ENCODE measurements around the gene TMEM218.

The TMEM218 gene

GRCh38 chr11:125155767-125156166, 44.3 kb upstream of the TMEM218 start (continued):
- TF ChIP-seq CREB5 (CRISPR knock-in tag; IDR thresholded peaks at IDR 0.05; ENCODE audit: low read depth), result no peak
- no peak for TF ChIP-seq ZC3H10 (CRISPR knock-in tag; IDR thresholded peaks at IDR 0.05)
- no peak for TF ChIP-seq ZNF8 (CRISPR knock-in tag; IDR thresholded peaks at IDR 0.05)
- TF ChIP-seq PPARA (CRISPR knock-in tag; IDR thresholded peaks at IDR 0.05; ENCODE audit: borderline replicate concordance), result no peak
- no peak for TF ChIP-seq ZNF565 (CRISPR knock-in tag; conservative IDR thresholded peaks at IDR 0.05; ENCODE audit: low read depth)
- no peak for TF ChIP-seq TSHZ2 (CRISPR knock-in tag; IDR thresholded peaks at IDR 0.05)

- no peak for ATAC-seq
- TF ChIP-seq BACH2 (CRISPR knock-in tag; IDR thresholded peaks at IDR 0.05; ENCODE audit: borderline replicate concordance) (no peak), ARNTL (CRISPR knock-in tag; IDR thresholded peaks at IDR 0.05; ENCODE audit: borderline replicate concordance, low read depth) (no peak), ZFP30 (CRISPR knock-in tag; IDR thresholded peaks at IDR 0.05) (no peak), POU6F1 (CRISPR knock-in tag; IDR thresholded peaks at IDR 0.05; ENCODE audit: borderline replicate concordance, low read depth) (no peak), CSRNP3 (CRISPR knock-in tag; IDR thresholded peaks at IDR 0.05) (no peak), CREB5 (CRISPR knock-in tag; IDR thresholded peaks at IDR 0.05; ENCODE audit: low read depth) (no peak), ZNF70 (CRISPR knock-in tag; IDR thresholded peaks at IDR 0.05) (no peak), PPARA (CRISPR knock-in tag; IDR thresholded peaks at IDR 0.05; ENCODE audit: borderline replicate concordance) (no peak), TOX (CRISPR knock-in tag; IDR thresholded peaks at IDR 0.05; ENCODE audit: borderline replicate concordance) (no peak), OSR1 (CRISPR knock-in tag; IDR thresholded peaks at IDR 0.05) (no peak), TSHZ2 (CRISPR knock-in tag; IDR thresholded peaks at IDR 0.05) (no peak), ZNF8 (CRISPR knock-in tag; IDR thresholded peaks at IDR 0.05) (no peak), SNAI2 (CRISPR knock-in tag; IDR thresholded peaks at IDR 0.05) (no peak)
Observed at GRCh38 chr11:125155100-125155444, 43.6 kb upstream of the TMEM218 start.

GRCh38 chr11:125154378-125155099, 43.1 kb upstream of the TMEM218 start:
- TF ChIP-seq TOX (CRISPR knock-in tag; IDR thresholded peaks at IDR 0.05; ENCODE audit: borderline replicate concordance) (no peak), CSRNP3 (CRISPR knock-in tag; IDR thresholded peaks at IDR 0.05) (no peak), PATZ1 (CRISPR knock-in tag; IDR thresholded peaks at IDR 0.05; ENCODE audit: borderline replicate concordance) (no peak), PPARA (CRISPR knock-in tag; IDR thresholded peaks at IDR 0.05; ENCODE audit: borderline replicate concordance) (no peak), GLIS3 (CRISPR knock-in tag; IDR thresholded peaks at IDR 0.05) (no peak), ZC3H10 (CRISPR knock-in tag; IDR thresholded peaks at IDR 0.05) (no peak), OSR1 (CRISPR knock-in tag; IDR thresholded peaks at IDR 0.05) (no peak), CREB5 (CRISPR knock-in tag; IDR thresholded peaks at IDR 0.05; ENCODE audit: low read depth) (no peak), ARNTL (CRISPR knock-in tag; IDR thresholded peaks at IDR 0.05; ENCODE audit: borderline replicate concordance, low read depth) (no peak)
- ATAC-seq, result no peak

Data from SK-N-SH treated with all-trans-retinoic acid at 6 μM for 48 hours (cell line).